ENCODE measurements around the gene ZNF282. TPM values are rescaled to one million over a fixed set of nuclear protein-coding genes. Genes with fewer than 3 reads are reported as not detected.

ZNF282 gene
- total and polyA plus RNA-seq, 9 of the 15 experiments (the other 6 are each of a cell fraction or from before 2014, with no cell fraction given): 0.76 to 58.6 (median 17.4) TPM

- TF ChIP-seq, protein P1, sequence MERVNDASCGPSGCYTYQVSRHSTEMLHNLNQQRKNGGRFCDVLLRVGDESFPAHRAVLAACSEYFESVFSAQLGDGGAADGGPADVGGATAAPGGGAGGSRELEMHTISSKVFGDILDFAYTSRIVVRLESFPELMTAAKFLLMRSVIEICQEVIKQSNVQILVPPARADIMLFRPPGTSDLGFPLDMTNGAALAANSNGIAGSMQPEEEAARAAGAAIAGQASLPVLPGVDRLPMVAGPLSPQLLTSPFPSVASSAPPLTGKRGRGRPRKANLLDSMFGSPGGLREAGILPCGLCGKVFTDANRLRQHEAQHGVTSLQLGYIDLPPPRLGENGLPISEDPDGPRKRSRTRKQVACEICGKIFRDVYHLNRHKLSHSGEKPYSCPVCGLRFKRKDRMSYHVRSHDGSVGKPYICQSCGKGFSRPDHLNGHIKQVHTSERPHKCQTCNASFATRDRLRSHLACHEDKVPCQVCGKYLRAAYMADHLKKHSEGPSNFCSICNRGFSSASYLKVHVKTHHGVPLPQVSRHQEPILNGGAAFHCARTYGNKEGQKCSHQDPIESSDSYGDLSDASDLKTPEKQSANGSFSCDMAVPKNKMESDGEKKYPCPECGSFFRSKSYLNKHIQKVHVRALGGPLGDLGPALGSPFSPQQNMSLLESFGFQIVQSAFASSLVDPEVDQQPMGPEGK (CRISPR knock-in tag; IDR thresholded peaks at IDR 0.05; ENCODE audit: borderline replicate concordance): no peak
- TF ChIP-seq RNF219 (CRISPR knock-in tag; IDR thresholded peaks at IDR 0.05) (no peak), ZBTB1 (CRISPR knock-in tag; IDR thresholded peaks at IDR 0.05; ENCODE audit: borderline replicate concordance, low read depth) (peak; percentile 56; the same call in 1 of the 2 replicates), BMI1 (IDR thresholded peaks at IDR 0.05; ENCODE audit: low read length) (no peak), SAFB2 (IDR thresholded peaks at IDR 0.05; ENCODE audit: borderline replicate concordance, low read depth, low read length, severe bottlenecking) (no peak), ELF1 (tag; IDR thresholded peaks at IDR 0.05) (peak; percentile 49; the same call in 1 of the 2 replicates), ZBTB26 (CRISPR knock-in tag; IDR thresholded peaks at IDR 0.05) (no peak), CEBPB (tag; IDR thresholded peaks at IDR 0.05) (no peak), ZNF75A (CRISPR knock-in tag; IDR thresholded peaks at IDR 0.05) (no peak), TCF7 (IDR thresholded peaks at IDR 0.05; ENCODE audit: borderline replicate concordance) (no peak), CREM (IDR thresholded peaks at IDR 0.05; ENCODE audit: low read depth) (peak; percentile 38; the same call in 1 of the 2 replicates), TAL1 (IDR thresholded peaks at IDR 0.05) (no peak), ZNF609 (CRISPR knock-in tag; IDR thresholded peaks at IDR 0.05; ENCODE audit: borderline replicate concordance) (0 out of 2 replicates have a peak, but pooled peaks have one; percentile 28), RNF2 (IDR thresholded peaks at IDR 0.05) (no peak)
- TF ChIP-seq, protein P2, sequence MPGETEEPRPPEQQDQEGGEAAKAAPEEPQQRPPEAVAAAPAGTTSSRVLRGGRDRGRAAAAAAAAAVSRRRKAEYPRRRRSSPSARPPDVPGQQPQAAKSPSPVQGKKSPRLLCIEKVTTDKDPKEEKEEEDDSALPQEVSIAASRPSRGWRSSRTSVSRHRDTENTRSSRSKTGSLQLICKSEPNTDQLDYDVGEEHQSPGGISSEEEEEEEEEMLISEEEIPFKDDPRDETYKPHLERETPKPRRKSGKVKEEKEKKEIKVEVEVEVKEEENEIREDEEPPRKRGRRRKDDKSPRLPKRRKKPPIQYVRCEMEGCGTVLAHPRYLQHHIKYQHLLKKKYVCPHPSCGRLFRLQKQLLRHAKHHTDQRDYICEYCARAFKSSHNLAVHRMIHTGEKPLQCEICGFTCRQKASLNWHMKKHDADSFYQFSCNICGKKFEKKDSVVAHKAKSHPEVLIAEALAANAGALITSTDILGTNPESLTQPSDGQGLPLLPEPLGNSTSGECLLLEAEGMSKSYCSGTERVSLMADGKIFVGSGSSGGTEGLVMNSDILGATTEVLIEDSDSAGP (CRISPR knock-in tag; IDR thresholded peaks at IDR 0.05): peak; percentile 88
Measured at GRCh38 chr7:149261829-149262617, 66.7 kb downstream of the ZNF282 start, which contains the start of gene ZNF783 (continued).
